OCI-LY7 (cell line): ENCODE measurements around the gene JAK1. TPM values are rescaled to one million over a fixed set of nuclear protein-coding genes. Genes with fewer than 3 reads are reported as not detected.

Experiments
- BruUV-seq: library from RNA; stranded (reverse); fragments of 400-500 nt; replicated peaks from 2 replicates; lab custom pipeline; 2021; lab: Mats Ljungman, UMichigan
- CTCF ChIA-PET: fragments of 300-600 bp; sonication (Branson Sonifier 250); formaldehyde crosslinking; loops from one replicate; lab custom pipeline; 2022; ENCODE audit warnings: antibody characterized with exemption; ENCODE audit not compliant: unreplicated experiment; lab: Charles Lee
- POLR2A ChIA-PET: fragments of 300-600 bp; sonication (Branson Sonifier 250); formaldehyde crosslinking; loops from one replicate; lab custom pipeline; 2022; ENCODE audit warnings: antibody characterized with exemption; lab: Charles Lee
- DNase-seq: peaks from one replicate; pipeline ENCODE4 v3.0.0-alpha.2; 2015; ENCODE audit warnings: low spot score
- H2AFZ ChIP-seq: fragments of 200-600 bp; sonication (generic), shearing (Covaris generic); 2 replicates; pipeline ENCODE4 v1.6.1; 2014; ENCODE audit warnings: mild to moderate bottlenecking, antibody characterized with exemption, low read length, moderate library complexity
- H3K27ac ChIP-seq: fragments of 200-600 bp; sonication (generic); 2 replicates; pipeline ENCODE4 v1.5.1; 2014; ENCODE audit warnings: mixed run types, low read depth, mild to moderate bottlenecking, moderate library complexity, low read length, inconsistent platforms; ENCODE audit not compliant: poor library complexity, severe bottlenecking
- H3K36me3 ChIP-seq: fragments of 200-600 bp; sonication (generic); 2 replicates; pipeline ENCODE4 v1.6.1; 2014; ENCODE audit warnings: mild to moderate bottlenecking, antibody characterized with exemption, low read length, moderate library complexity, mixed read lengths; ENCODE audit not compliant: insufficient read depth
- H3K4me1 ChIP-seq: fragments of 200-600 bp; sonication (generic); 2 replicates; pipeline ENCODE4 v1.5.1; 2014; ENCODE audit warnings: mild to moderate bottlenecking, low read length; ENCODE audit not compliant: insufficient read depth, poor library complexity, severe bottlenecking
- H3K4me2 ChIP-seq: fragments of 200-600 bp; sonication (generic); 2 replicates; pipeline ENCODE4 v1.6.1; 2014; ENCODE audit warnings: mild to moderate bottlenecking, low read length
- H3K4me3 ChIP-seq: fragments of 200-600 bp; sonication (generic); 2 replicates; pipeline ENCODE4 v1.5.1; 2014; ENCODE audit warnings: mild to moderate bottlenecking, low read depth, low read length; ENCODE audit not compliant: poor library complexity, severe bottlenecking
- H3K79me2 ChIP-seq: fragments of 200-600 bp; sonication (generic); 2 replicates; pipeline ENCODE4 v1.6.1; 2016; ENCODE audit warnings: low read depth, mild to moderate bottlenecking, low read length, moderate library complexity, mixed read lengths; ENCODE audit not compliant: insufficient read depth
- H3K9me2 ChIP-seq: fragments of 200-600 bp; sonication (generic); 2 replicates; pipeline ENCODE4 v1.6.1; 2016; ENCODE audit warnings: mild to moderate bottlenecking, low read length, mixed read lengths; ENCODE audit not compliant: insufficient read depth
- H3K9me3 ChIP-seq: fragments of 200-600 bp; sonication (generic); 2 replicates; pipeline ENCODE4 v1.6.1; 2014; ENCODE audit warnings: mild to moderate bottlenecking, mixed run types, low read length, mixed read lengths
- H4K20me1 ChIP-seq: fragments of 200-600 bp; sonication (generic); 2 replicates; pipeline ENCODE4 v1.6.1; 2014; ENCODE audit warnings: mild to moderate bottlenecking, antibody characterized with exemption, low read length, moderate library complexity, mixed read lengths; ENCODE audit not compliant: insufficient read depth
- CTCF ChIP-seq: fragments of 200-600 bp; sonication (generic); conservative IDR thresholded peaks from 2 replicates; pipeline ENCODE4 v1.5.1; 2014; ENCODE audit warnings: mild to moderate bottlenecking, antibody characterized with exemption, low read length, moderate library complexity, mixed read lengths
- EZH2phosphoT487 ChIP-seq: fragments of 200-600 bp; sonication (generic); IDR thresholded peaks from 2 replicates; pipeline ENCODE4 v1.6.1; 2018; ENCODE audit warnings: low read depth, borderline replicate concordance, mild to moderate bottlenecking, mixed run types, antibody characterized with exemption, low read length, moderate library complexity, mixed read lengths
- intact Hi-C: fragments of 100-400 bp; cut with micrococcal nuclease; formaldehyde crosslinking; loops from one replicate; pipeline ENCODE4 v1.10.0; 2022; ENCODE audit not compliant: unreplicated experiment
- total RNA-seq, 2 experiments: library from RNA; depleted of rRNA in 1 of 2; stranded (reverse); fragments of >200 nt in 1 of 2; shearing (Covaris generic) in 1 of 2; gene quantifications; 2 replicates each; pipeline ENCODE4 v1.2.3, GENCODE V29; 2014 to 2022

The JAK1 gene
- total RNA-seq, 2 experiments from 2014 or later: 72.6 to 86.8 TPM

- H3K4me2 ChIP-seq: peak overlapping the region; percentile 80
- peaks cover 80% of the 10 kb centered on the region for H3K4me1 ChIP-seq
- H3K79me2 ChIP-seq: peaks cover 74% of the 10 kb centered on the region
- POLR2A ChIA-PET: interaction anchor here (0.8 to 4.2 kb wide), 4 partner anchors 58 to 123 kb away, joined by 3 to 21 read pairs (median 5); no protein-coding TSS in a partner anchor
- H3K27ac ChIP-seq: peak overlapping the region; percentile 69
- H3K9me3 ChIP-seq: no peaks in the 10 kb centered on the region
- no peaks in the 10 kb centered on the region for H3K9me2 ChIP-seq
- intact Hi-C loops: loop anchor here (5.0 to 10.0 kb wide), 3 partner anchors 104 to 321 kb away; no protein-coding TSS in a partner anchor
- no peaks in the 10 kb centered on the region for H3K36me3 ChIP-seq
- CTCF ChIA-PET: no interaction called here
- peaks cover 40% of the 10 kb centered on the region for H4K20me1 ChIP-seq
- peak; percentile 44 for DNase-seq
- H3K4me3 ChIP-seq: peak overlapping the region; percentile 83
- H2AFZ ChIP-seq: no peak overlapping the region
- no TSS peak for BruUV-seq
- TF ChIP-seq CTCF (no peak), EZH2phosphoT487 (no peak)
Measured at GRCh38 chr1:64963466-64963865, 2.9 kb downstream of the JAK1 start.

- no peak for TF ChIP-seq EZH2phosphoT487
- TF ChIP-seq CTCF: no peak
- H2AFZ ChIP-seq: no peak overlapping the region
- H3K9me2 ChIP-seq: no peaks in the 10 kb centered on the region
- peaks cover 82% of the 10 kb centered on the region for H3K79me2 ChIP-seq
- ChIA-PET CTCF (interaction anchor here (0.8 to 1.0 kb wide), 2 partner anchors 82 to 97 kb away, joined by 3 to 4 read pairs; no protein-coding TSS in a partner anchor), POLR2A (interaction anchor here (0.5 to 4.2 kb wide), 17 partner anchors 8 to 714 kb away, joined by 3 to 21 read pairs (median 4); no protein-coding TSS in a partner anchor)
- peak; percentile 65 for DNase-seq
- H3K4me1 ChIP-seq: peaks cover 82% of the 10 kb centered on the region
- peak overlapping the region; percentile 80 for H3K4me2 ChIP-seq
- peaks cover 43% of the 10 kb centered on the region for H4K20me1 ChIP-seq
- BruUV-seq: no TSS peak
- peak overlapping the region; percentile 69 for H3K27ac ChIP-seq
- H3K9me3 ChIP-seq: no peaks in the 10 kb centered on the region
- peak overlapping the region; percentile 83 for H3K4me3 ChIP-seq
- intact Hi-C loops: loop anchor here (5.0 to 10.0 kb wide), 3 partner anchors 105 to 322 kb away; no protein-coding TSS in a partner anchor
- H3K36me3 ChIP-seq: no peaks in the 10 kb centered on the region
Measured at GRCh38 chr1:64962441-64962840, 3.9 kb downstream of the JAK1 start.

GRCh38 chr1:64961923-64962322, 4.4 kb downstream of the JAK1 start:
- H4K20me1 ChIP-seq: peaks cover 43% of the 10 kb centered on the region
- H3K36me3 ChIP-seq: no peaks in the 10 kb centered on the region
- ChIA-PET CTCF (interaction anchor here (0.8 to 1.1 kb wide), 3 partner anchors 82 to 112 kb away, joined by 3 to 4 read pairs (median 3); no protein-coding TSS in a partner anchor), POLR2A (interaction anchor here (0.6 to 4.2 kb wide), 18 partner anchors 7 to 715 kb away, joined by 3 to 21 read pairs (median 4); no protein-coding TSS in a partner anchor)
- H3K27ac ChIP-seq: peak overlapping the region; percentile 69
- peak overlapping the region; percentile 83 for H3K4me3 ChIP-seq
- TF ChIP-seq EZH2phosphoT487: no peak
- no peak for TF ChIP-seq CTCF
- H3K4me2 ChIP-seq: peak overlapping the region; percentile 80
- peaks cover 82% of the 10 kb centered on the region for H3K4me1 ChIP-seq
- H3K9me2 ChIP-seq: no peaks in the 10 kb centered on the region
- peaks cover 82% of the 10 kb centered on the region for H3K79me2 ChIP-seq
- no peak overlapping the region for H2AFZ ChIP-seq
- BruUV-seq: no TSS peak
- no peaks in the 10 kb centered on the region for H3K9me3 ChIP-seq
- no peak for DNase-seq
- intact Hi-C loops: loop anchor here (5.0 to 10.0 kb wide), 3 partner anchors 105 to 323 kb away; no protein-coding TSS in a partner anchor
